Measurements from ENCODE around the gene ITGA1.

The ITGA1 gene

GRCh38 chr5:52757527-52757926 lies 30.2 kb upstream of the ITGA1 start:
- peak; percentile 45; the same call in 2 of the 3 replicates for ATAC-seq
- peak; percentile 35; the same call in 1 of the 2 replicates for TF ChIP-seq ISL1 (CRISPR knock-in tag; IDR thresholded peaks at IDR 0.05)
- no peak for TF ChIP-seq PPARA (CRISPR knock-in tag; IDR thresholded peaks at IDR 0.05; ENCODE audit: borderline replicate concordance)

- TF ChIP-seq CSRNP3 (CRISPR knock-in tag; IDR thresholded peaks at IDR 0.05) (no peak), ZNF8 (CRISPR knock-in tag; IDR thresholded peaks at IDR 0.05) (peak; percentile 84; the same call in 1 of the 2 replicates)
- ATAC-seq: no peak
Observed at GRCh38 chr5:52758014-52758413, 29.7 kb upstream of the ITGA1 start.

GRCh38 chr5:52759331-52759730 lies 28.4 kb upstream of the ITGA1 start:
- TF ChIP-seq RARB (CRISPR knock-in tag; IDR thresholded peaks at IDR 0.05) (no peak), ISL1 (CRISPR knock-in tag; IDR thresholded peaks at IDR 0.05) (no peak), CREB5 (CRISPR knock-in tag; IDR thresholded peaks at IDR 0.05; ENCODE audit: low read depth) (no peak), CSRNP3 (CRISPR knock-in tag; IDR thresholded peaks at IDR 0.05) (no peak), ZFP30 (CRISPR knock-in tag; IDR thresholded peaks at IDR 0.05) (no peak), TOX (CRISPR knock-in tag; IDR thresholded peaks at IDR 0.05; ENCODE audit: borderline replicate concordance) (no peak), ZFP3 (CRISPR knock-in tag; IDR thresholded peaks at IDR 0.05) (no peak), CSDC2 (CRISPR knock-in tag; IDR thresholded peaks at IDR 0.05) (no peak), ZNF70 (CRISPR knock-in tag; IDR thresholded peaks at IDR 0.05) (no peak), POU6F1 (CRISPR knock-in tag; IDR thresholded peaks at IDR 0.05; ENCODE audit: borderline replicate concordance, low read depth) (no peak), OSR1 (CRISPR knock-in tag; IDR thresholded peaks at IDR 0.05) (no peak), ESRRG (CRISPR knock-in tag; IDR thresholded peaks at IDR 0.05) (no peak), ZNF8 (CRISPR knock-in tag; IDR thresholded peaks at IDR 0.05) (no peak)
- no peak for ATAC-seq

GRCh38 chr5:52760695-52761366 lies 26.9 kb upstream of the ITGA1 start:
- no peak for ATAC-seq
- no peak for TF ChIP-seq TSHZ2 (CRISPR knock-in tag; IDR thresholded peaks at IDR 0.05)
- TF ChIP-seq OSR1 (CRISPR knock-in tag; IDR thresholded peaks at IDR 0.05): no peak

GRCh38 chr5:52767217-52767743 lies 20.4 kb upstream of the ITGA1 start:
- ATAC-seq: peak; percentile 36
- no peak for TF ChIP-seq TOX (CRISPR knock-in tag; IDR thresholded peaks at IDR 0.05; ENCODE audit: borderline replicate concordance)
- no peak for TF ChIP-seq TSHZ2 (CRISPR knock-in tag; IDR thresholded peaks at IDR 0.05)
- no peak for TF ChIP-seq PPARA (CRISPR knock-in tag; IDR thresholded peaks at IDR 0.05; ENCODE audit: borderline replicate concordance)
- no peak for TF ChIP-seq CREB5 (CRISPR knock-in tag; IDR thresholded peaks at IDR 0.05; ENCODE audit: low read depth)
- no peak for TF ChIP-seq ZNF8 (CRISPR knock-in tag; IDR thresholded peaks at IDR 0.05)
- TF ChIP-seq ZNF70 (CRISPR knock-in tag; IDR thresholded peaks at IDR 0.05): no peak
- TF ChIP-seq RARB (CRISPR knock-in tag; IDR thresholded peaks at IDR 0.05): no peak
- no peak for TF ChIP-seq TCF4 (CRISPR knock-in tag; IDR thresholded peaks at IDR 0.05; ENCODE audit: borderline replicate concordance)
- no peak for TF ChIP-seq SNAI2 (CRISPR knock-in tag; IDR thresholded peaks at IDR 0.05)
- TF ChIP-seq ZNF565 (CRISPR knock-in tag; conservative IDR thresholded peaks at IDR 0.05; ENCODE audit: low read depth): no peak
- TF ChIP-seq ESRRG (CRISPR knock-in tag; IDR thresholded peaks at IDR 0.05): no peak
- no peak for TF ChIP-seq ZFP3 (CRISPR knock-in tag; IDR thresholded peaks at IDR 0.05)

Data from SK-N-SH treated with all-trans-retinoic acid at 6 μM for 48 hours (cell line).